DOHH2 (cell line): ENCODE data around the gene RNASE1.

Experiments used
- H3F3A ChIP-seq: fragments of 200-600 bp; sonication (generic), shearing (Covaris generic); 2 replicates; pipeline ENCODE4 v1.6.0; 2016; ENCODE audit warnings: antibody characterized with exemption, mild to moderate bottlenecking; ENCODE audit not compliant: control insufficient read depth, insufficient read depth
- H3K27ac ChIP-seq: fragments of 200-600 bp; sonication (generic); 2 replicates; pipeline ENCODE4 v1.5.1; 2014; ENCODE audit warnings: low read depth, mild to moderate bottlenecking, low read length, moderate library complexity
- H3K27me3 ChIP-seq: fragments of 200-600 bp; sonication (generic); 2 replicates; pipeline ENCODE4 v1.6.1; 2014; ENCODE audit warnings: mild to moderate bottlenecking, low read length, mixed read lengths; ENCODE audit not compliant: control insufficient read depth
- H3K36me3 ChIP-seq: fragments of 200-600 bp; sonication (generic); 2 replicates; pipeline ENCODE4 v1.6.1; 2014; ENCODE audit warnings: mild to moderate bottlenecking, low read length, moderate library complexity, mixed read lengths; ENCODE audit not compliant: control insufficient read depth
- H3K4me1 ChIP-seq: fragments of 200-600 bp; sonication (generic); 2 replicates; pipeline ENCODE4 v1.6.1; 2014; ENCODE audit warnings: mild to moderate bottlenecking, low read length, mixed read lengths; ENCODE audit not compliant: control insufficient read depth
- H3K4me2 ChIP-seq: fragments of 200-600 bp; sonication (generic); 2 replicates; pipeline ENCODE4 v1.6.0; 2014; ENCODE audit warnings: mild to moderate bottlenecking, low read length, moderate library complexity
- H3K4me3 ChIP-seq: fragments of 200-600 bp; sonication (generic); 2 replicates; pipeline ENCODE4 v1.5.1; 2014; ENCODE audit warnings: mild to moderate bottlenecking, low read length, mixed read lengths
- H3K79me2 ChIP-seq: fragments of 200-600 bp; sonication (generic); 2 replicates; pipeline ENCODE4 v1.6.1; 2014; ENCODE audit warnings: mild to moderate bottlenecking, low read length, mixed read lengths; ENCODE audit not compliant: control insufficient read depth
- H3K9me2 ChIP-seq: fragments of 200-600 bp; sonication (generic); replicated peaks from 2 replicates; pipeline ENCODE4 v1.6.1; 2014; ENCODE audit warnings: mild to moderate bottlenecking, low read length, mixed read lengths; ENCODE audit not compliant: control insufficient read depth
- H3K9me3 ChIP-seq: fragments of 200-600 bp; sonication (generic); 2 replicates; pipeline ENCODE4 v1.6.1; 2014; ENCODE audit warnings: antibody characterized with exemption, low read length, mixed read lengths; ENCODE audit not compliant: control insufficient read depth, insufficient read depth
- H4K20me1 ChIP-seq: fragments of 200-600 bp; sonication (generic); 2 replicates; pipeline ENCODE4 v1.6.0; 2014; ENCODE audit warnings: low read depth, mild to moderate bottlenecking, antibody characterized with exemption, low read length, moderate library complexity; ENCODE audit not compliant: control insufficient read depth, insufficient read depth
- EZH2phosphoT487 ChIP-seq: fragments of 200-600 bp; sonication (generic); IDR thresholded peaks from 2 replicates; pipeline ENCODE4 v1.6.1; 2017; ENCODE audit warnings: borderline replicate concordance, mild to moderate bottlenecking, antibody characterized with exemption, low read length, moderate library complexity, mixed read lengths
- TF ChIP-seq, protein P1 (sequence below): fragments of 200-600 bp; sonication (generic); IDR thresholded peaks from one replicate; pipeline ENCODE4 v1.5.1; 2014; ENCODE audit warnings: antibody characterized with exemption, mild to moderate bottlenecking, low read depth, low read length; ENCODE audit not compliant: poor library complexity, severe bottlenecking

RNASE1 gene

DNA sequence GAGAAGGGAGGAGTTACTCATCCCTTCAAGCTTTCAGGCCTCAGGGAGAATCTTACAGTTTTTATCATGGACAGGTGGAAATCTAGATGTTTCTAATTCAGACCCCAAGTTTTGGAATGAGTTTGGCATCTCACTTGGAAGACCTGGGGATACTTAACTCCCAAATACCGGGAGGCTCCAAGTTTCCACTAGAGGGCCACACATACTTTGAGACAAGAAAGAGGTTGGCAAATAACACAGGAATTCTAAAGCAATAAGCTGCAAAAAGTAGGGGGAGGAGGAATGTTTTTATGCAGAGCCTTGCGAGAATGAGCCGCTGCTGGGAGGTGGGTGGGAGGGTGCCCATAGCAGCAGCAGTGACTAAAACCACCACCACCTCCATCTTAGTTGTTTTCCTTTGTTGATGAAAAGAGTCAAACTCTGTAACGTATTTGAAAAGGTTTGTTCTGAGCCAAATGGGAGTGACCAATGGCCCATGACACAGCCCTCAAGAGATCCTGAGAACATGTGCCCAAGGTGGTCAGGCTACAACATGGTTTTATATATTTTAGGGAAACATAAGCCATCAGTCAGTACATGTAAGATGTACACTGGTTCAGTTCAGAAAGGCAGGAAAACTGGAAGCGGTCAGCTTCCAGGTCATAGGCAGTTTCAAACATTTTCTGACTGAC, 34.2 kb upstream of the RNASE1 start:
- no peaks in the 10 kb centered on the region for H4K20me1 ChIP-seq
- no peak overlapping the region for H3K27ac ChIP-seq
- H3K36me3 ChIP-seq = no peaks in the 10 kb centered on the region
- no peak overlapping the region for H3K4me3 ChIP-seq
- no peaks in the 10 kb centered on the region for H3K9me3 ChIP-seq
- H3K9me2 ChIP-seq = no peaks in the 10 kb centered on the region
- TF ChIP-seq EZH2phosphoT487 = no peak
- TF ChIP-seq, protein P1, sequence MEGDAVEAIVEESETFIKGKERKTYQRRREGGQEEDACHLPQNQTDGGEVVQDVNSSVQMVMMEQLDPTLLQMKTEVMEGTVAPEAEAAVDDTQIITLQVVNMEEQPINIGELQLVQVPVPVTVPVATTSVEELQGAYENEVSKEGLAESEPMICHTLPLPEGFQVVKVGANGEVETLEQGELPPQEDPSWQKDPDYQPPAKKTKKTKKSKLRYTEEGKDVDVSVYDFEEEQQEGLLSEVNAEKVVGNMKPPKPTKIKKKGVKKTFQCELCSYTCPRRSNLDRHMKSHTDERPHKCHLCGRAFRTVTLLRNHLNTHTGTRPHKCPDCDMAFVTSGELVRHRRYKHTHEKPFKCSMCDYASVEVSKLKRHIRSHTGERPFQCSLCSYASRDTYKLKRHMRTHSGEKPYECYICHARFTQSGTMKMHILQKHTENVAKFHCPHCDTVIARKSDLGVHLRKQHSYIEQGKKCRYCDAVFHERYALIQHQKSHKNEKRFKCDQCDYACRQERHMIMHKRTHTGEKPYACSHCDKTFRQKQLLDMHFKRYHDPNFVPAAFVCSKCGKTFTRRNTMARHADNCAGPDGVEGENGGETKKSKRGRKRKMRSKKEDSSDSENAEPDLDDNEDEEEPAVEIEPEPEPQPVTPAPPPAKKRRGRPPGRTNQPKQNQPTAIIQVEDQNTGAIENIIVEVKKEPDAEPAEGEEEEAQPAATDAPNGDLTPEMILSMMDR = no peak
- H3K27me3 ChIP-seq = no peaks in the 10 kb centered on the region
- no peaks in the 10 kb centered on the region for H3K4me1 ChIP-seq
- H3F3A ChIP-seq = no peaks in the 10 kb centered on the region
- no peaks in the 10 kb centered on the region for H3K79me2 ChIP-seq
- no peak overlapping the region for H3K4me2 ChIP-seq

DNA sequence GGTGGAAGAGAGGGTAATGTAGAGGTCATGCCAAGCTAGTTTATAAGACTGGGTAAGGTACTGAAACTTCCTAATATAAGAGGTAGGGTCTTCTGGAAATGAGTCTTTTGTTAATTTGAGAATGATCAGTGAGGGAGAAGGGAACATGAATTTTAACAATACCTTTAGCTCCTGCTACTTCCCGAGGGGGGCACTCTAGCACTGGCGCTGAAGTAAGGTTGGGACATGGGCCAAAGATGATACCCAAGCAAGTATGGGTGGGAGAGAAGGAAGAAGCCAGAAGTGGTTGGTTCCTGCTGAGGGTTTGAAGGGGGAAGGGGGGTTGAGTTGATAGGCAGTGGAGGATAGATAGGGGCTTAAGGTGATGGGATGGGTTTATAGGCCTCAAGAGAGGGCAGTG, 32.3 kb upstream of the RNASE1 start:
- TF ChIP-seq, protein P1 = no peak
- TF ChIP-seq EZH2phosphoT487 = no peak
- H3K4me3 ChIP-seq = no peak overlapping the region

DNA sequence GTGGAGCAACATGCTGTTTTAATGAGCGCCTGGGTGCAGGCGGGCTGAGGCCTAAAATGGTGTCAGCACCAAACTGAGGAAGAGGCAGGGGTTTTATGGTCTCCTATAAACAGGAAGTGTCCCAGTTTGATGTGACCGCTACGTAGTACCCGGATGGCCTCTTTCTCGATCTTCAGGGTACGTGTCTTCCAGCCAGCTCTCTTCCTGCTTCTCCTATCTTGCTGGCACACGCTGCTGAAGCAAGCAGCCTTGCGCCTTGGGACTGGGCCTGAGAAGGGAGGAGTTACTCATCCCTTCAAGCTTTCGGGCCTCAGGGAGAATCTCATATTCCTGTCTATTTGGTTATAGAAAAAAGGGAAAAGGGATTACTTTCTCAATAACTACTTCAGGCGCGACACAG, 28.2 kb upstream of the RNASE1 start:
- no peaks in the 10 kb centered on the region for H3F3A ChIP-seq
- TF ChIP-seq EZH2phosphoT487 = no peak
- TF ChIP-seq, protein P1 = no peak
- H3K4me3 ChIP-seq = no peak overlapping the region
- H4K20me1 ChIP-seq = no peaks in the 10 kb centered on the region
- H3K9me2 ChIP-seq = no peaks in the 10 kb centered on the region
- no peaks in the 10 kb centered on the region for H3K4me1 ChIP-seq
- H3K27me3 ChIP-seq = peaks cover 8% of the 10 kb centered on the region
- H3K4me2 ChIP-seq = no peak overlapping the region
- H3K27ac ChIP-seq = no peak overlapping the region
- H3K36me3 ChIP-seq = no peaks in the 10 kb centered on the region
- H3K9me3 ChIP-seq = no peaks in the 10 kb centered on the region
- no peaks in the 10 kb centered on the region for H3K79me2 ChIP-seq

More for the DNA sequence above, 32.3 kb upstream of the RNASE1 start:
- Histone ChIP-seq H3K79me2 (no peaks in the 10 kb centered on the region), H3K27me3 (no peaks in the 10 kb centered on the region), H3K9me3 (no peaks in the 10 kb centered on the region), H3K9me2 (no peaks in the 10 kb centered on the region), H4K20me1 (no peaks in the 10 kb centered on the region), H3F3A (no peaks in the 10 kb centered on the region), H3K36me3 (no peaks in the 10 kb centered on the region), H3K27ac (no peak overlapping the region), H3K4me2 (no peak overlapping the region), H3K4me1 (no peaks in the 10 kb centered on the region)
